ENCODE data around the gene CFAP54.

DNA sequence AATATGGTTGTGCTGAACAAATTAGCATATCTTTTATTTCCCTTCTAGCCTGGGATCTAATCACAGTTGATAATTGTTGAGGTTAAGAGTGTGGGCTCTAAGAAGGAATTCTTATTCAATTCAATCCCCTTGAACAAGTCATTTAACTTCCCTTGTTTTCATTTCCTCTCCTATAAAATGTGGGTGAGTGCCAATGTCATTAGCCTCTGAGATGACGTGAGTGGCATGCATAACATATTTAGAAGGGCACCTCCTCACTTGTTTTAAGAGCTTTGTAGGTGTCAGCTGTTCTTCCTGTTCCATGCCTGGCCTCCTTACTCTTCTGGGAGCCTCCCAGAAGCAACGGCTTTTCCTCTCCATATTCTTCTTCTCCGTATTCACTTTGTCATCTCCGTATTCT lies 262.2 kb downstream of the CFAP54 start:
- TF ChIP-seq, protein P1, sequence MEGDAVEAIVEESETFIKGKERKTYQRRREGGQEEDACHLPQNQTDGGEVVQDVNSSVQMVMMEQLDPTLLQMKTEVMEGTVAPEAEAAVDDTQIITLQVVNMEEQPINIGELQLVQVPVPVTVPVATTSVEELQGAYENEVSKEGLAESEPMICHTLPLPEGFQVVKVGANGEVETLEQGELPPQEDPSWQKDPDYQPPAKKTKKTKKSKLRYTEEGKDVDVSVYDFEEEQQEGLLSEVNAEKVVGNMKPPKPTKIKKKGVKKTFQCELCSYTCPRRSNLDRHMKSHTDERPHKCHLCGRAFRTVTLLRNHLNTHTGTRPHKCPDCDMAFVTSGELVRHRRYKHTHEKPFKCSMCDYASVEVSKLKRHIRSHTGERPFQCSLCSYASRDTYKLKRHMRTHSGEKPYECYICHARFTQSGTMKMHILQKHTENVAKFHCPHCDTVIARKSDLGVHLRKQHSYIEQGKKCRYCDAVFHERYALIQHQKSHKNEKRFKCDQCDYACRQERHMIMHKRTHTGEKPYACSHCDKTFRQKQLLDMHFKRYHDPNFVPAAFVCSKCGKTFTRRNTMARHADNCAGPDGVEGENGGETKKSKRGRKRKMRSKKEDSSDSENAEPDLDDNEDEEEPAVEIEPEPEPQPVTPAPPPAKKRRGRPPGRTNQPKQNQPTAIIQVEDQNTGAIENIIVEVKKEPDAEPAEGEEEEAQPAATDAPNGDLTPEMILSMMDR (IDR thresholded peaks at IDR 0.05): no peak
- TF ChIP-seq POLR2A (IDR thresholded peaks at IDR 0.05): no peak
